ENCODE measurements around the gene ZDHHC1.

The ZDHHC1 gene

DNA sequence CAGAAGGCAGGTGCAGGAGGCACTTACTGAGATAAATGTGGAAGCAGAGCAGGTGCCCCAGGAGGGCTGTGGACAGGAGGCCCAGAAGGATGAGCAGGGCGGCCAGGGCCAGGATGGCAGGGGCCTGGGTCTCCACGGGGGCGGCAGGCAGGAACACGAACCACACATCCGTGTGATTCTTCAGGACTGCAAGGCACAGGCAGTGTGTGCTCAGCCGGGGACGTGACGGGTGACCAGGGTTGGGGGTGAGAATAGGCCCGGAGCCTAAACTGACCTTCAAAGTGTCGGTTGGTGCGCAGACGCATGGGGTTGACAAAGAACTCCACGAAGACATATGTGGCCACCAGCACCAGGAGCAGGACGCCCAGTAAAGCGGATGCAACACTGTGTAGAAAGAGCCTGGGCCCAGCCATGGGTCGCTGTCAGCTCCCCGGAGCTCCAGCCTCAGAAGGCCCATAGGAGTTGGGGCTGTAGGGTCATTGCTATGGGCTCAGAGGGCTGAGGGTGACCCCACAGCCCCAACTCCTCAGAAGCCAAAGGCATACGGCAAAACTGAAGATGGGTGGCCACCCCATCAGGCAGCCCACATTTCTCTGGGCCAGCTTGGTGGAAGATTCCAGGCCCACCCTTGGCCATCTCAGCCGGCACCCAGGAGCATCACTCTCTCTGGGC lies 17.6 kb downstream of the ZDHHC1 start:
- no peak overlapping the region for H2BK12ac ChIP-seq (ENCODE audit: low read length)
- no peak overlapping the region for H2BK120ac ChIP-seq (ENCODE audit: insufficient read depth, low read length, poor library complexity)
- H3K18ac ChIP-seq (ENCODE audit: low read length) = no peak overlapping the region
- H3K27ac ChIP-seq (ENCODE audit: low read depth, low read length) = no peak overlapping the region
- H3K79me1 ChIP-seq (ENCODE audit: low read length) = no peaks in the 10 kb centered on the region
- H3K9me3 ChIP-seq (ENCODE audit: insufficient read depth, low read depth, low read length) = peaks cover 2% of the 10 kb centered on the region
- H4K12ac ChIP-seq (ENCODE audit: low read depth, low read length) = no peak overlapping the region
- H2AK5ac ChIP-seq (ENCODE audit: low read length) = no peak overlapping the region
- H3K36me3 ChIP-seq (ENCODE audit: control insufficient read depth in 1 of 2, insufficient read depth in 2 of 2, low read length in 2 of 2) = no peaks in the 10 kb centered on the region
- no peak overlapping the region for H3K14ac ChIP-seq (ENCODE audit: low read length)
- H3K23ac ChIP-seq (ENCODE audit: low read length) = no peak overlapping the region
- H2BK5ac ChIP-seq (ENCODE audit: low read depth, low read length, poor library complexity) = no peak overlapping the region
- DNase-seq = no peak
- H3K4ac ChIP-seq (ENCODE audit: low read depth, low read length) = no peak overlapping the region
- peaks cover 22% of the 10 kb centered on the region for H3K27me3 ChIP-seq (ENCODE audit: insufficient read depth, low read length)
- no CpG with 5 or more reads among the region's 19 CpGs for WGBS (ENCODE audit: extremely low coverage, insufficient coverage, insufficient read length)
- H4K8ac ChIP-seq (ENCODE audit: low read depth, low read length) = no peak overlapping the region
- H3K4me3 ChIP-seq (ENCODE audit: low read depth, low read length) = no peak overlapping the region
- no peak overlapping the region for H2AFZ ChIP-seq (ENCODE audit: insufficient read depth, low read length, poor library complexity)
- no peak overlapping the region for H3K4me2 ChIP-seq (ENCODE audit: low read length)
- H3K79me2 ChIP-seq (ENCODE audit: control insufficient read depth, insufficient read depth, low read length, poor library complexity) = no peaks in the 10 kb centered on the region
- H4K91ac ChIP-seq (ENCODE audit: low read depth, low read length) = no peak overlapping the region
- no peak overlapping the region for H3K9ac ChIP-seq (ENCODE audit: low read length)
- H3K4me1 ChIP-seq (ENCODE audit: control insufficient read depth in 1 of 2, insufficient read depth in 2 of 2, low read length in 2 of 2) = peaks cover 13 to 17% of the 10 kb centered on the region in 2 experiments

DNA sequence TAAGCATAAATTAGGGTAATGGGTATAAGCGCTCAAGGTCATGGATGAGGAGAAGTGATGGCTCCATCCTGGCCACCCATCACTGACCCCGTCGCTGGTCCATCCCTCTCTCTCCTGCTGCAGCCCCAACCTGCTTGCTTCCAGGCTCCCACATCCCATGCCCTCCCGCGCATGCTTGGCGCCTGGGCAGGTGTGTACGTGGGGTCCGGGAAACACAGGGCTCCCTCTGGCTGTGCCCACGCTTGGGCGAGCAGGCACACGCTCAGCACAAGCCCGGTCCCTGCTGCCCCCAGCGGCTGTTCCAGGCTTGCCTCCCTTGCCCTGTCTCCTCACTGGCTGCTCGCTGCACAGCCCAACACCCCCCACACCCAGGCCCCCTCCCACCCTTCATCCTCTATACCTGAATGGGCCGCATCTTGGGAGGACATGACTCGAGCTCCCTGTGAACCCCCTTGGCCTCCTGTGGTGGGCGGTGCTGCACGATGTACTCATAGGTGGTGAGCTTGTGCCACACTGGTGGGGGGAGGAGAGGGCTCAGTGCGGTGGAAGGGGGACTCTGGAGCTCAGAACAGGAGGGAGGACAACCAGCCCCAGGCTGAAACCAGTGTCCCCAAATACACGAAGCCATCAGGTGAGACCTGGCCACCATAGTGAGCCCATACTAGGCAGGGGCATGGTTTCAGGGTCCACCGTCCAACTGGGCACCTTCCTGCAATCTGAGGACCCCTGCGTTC lies 18.3 kb downstream of the ZDHHC1 start:
- no peak overlapping the region for H2BK5ac ChIP-seq (ENCODE audit: low read depth, low read length, poor library complexity)
- no peak overlapping the region for H2BK12ac ChIP-seq (ENCODE audit: low read length)
- no peak overlapping the region for H3K23ac ChIP-seq (ENCODE audit: low read length)
- no peak overlapping the region for H3K18ac ChIP-seq (ENCODE audit: low read length)
- no peak overlapping the region for H4K91ac ChIP-seq (ENCODE audit: low read depth, low read length)
- H3K27ac ChIP-seq (ENCODE audit: low read depth, low read length) = no peak overlapping the region
- peaks cover 17 to 18% of the 10 kb centered on the region in 2 experiments for H3K4me1 ChIP-seq (ENCODE audit: control insufficient read depth in 1 of 2, insufficient read depth in 2 of 2, low read length in 2 of 2)
- no peak overlapping the region for H2AK5ac ChIP-seq (ENCODE audit: low read length)
- no peak overlapping the region for H3K4me3 ChIP-seq (ENCODE audit: low read depth, low read length)
- no peak overlapping the region for H3K4me2 ChIP-seq (ENCODE audit: low read length)
- DNase-seq = no peak
- H3K9ac ChIP-seq (ENCODE audit: low read length) = no peak overlapping the region
- H3K36me3 ChIP-seq (ENCODE audit: control insufficient read depth in 1 of 2, insufficient read depth in 2 of 2, low read length in 2 of 2) = no peaks in the 10 kb centered on the region
- WGBS (ENCODE audit: extremely low coverage, insufficient coverage, insufficient read length) = no CpG with 5 or more reads among the region's 22 CpGs
- H4K8ac ChIP-seq (ENCODE audit: low read depth, low read length) = no peak overlapping the region
- no peaks in the 10 kb centered on the region for H3K79me2 ChIP-seq (ENCODE audit: control insufficient read depth, insufficient read depth, low read length, poor library complexity)
- H2AFZ ChIP-seq (ENCODE audit: insufficient read depth, low read length, poor library complexity) = no peak overlapping the region
- peaks cover 28% of the 10 kb centered on the region for H3K27me3 ChIP-seq (ENCODE audit: insufficient read depth, low read length)
- no peaks in the 10 kb centered on the region for H3K79me1 ChIP-seq (ENCODE audit: low read length)
- no peak overlapping the region for H2BK120ac ChIP-seq (ENCODE audit: insufficient read depth, low read length, poor library complexity)
- H3K4ac ChIP-seq (ENCODE audit: low read depth, low read length) = no peak overlapping the region
- no peak overlapping the region for H3K14ac ChIP-seq (ENCODE audit: low read length)
- H3K9me3 ChIP-seq (ENCODE audit: insufficient read depth, low read depth, low read length) = peaks cover 2% of the 10 kb centered on the region
- H4K12ac ChIP-seq (ENCODE audit: low read depth, low read length) = no peak overlapping the region

DNA sequence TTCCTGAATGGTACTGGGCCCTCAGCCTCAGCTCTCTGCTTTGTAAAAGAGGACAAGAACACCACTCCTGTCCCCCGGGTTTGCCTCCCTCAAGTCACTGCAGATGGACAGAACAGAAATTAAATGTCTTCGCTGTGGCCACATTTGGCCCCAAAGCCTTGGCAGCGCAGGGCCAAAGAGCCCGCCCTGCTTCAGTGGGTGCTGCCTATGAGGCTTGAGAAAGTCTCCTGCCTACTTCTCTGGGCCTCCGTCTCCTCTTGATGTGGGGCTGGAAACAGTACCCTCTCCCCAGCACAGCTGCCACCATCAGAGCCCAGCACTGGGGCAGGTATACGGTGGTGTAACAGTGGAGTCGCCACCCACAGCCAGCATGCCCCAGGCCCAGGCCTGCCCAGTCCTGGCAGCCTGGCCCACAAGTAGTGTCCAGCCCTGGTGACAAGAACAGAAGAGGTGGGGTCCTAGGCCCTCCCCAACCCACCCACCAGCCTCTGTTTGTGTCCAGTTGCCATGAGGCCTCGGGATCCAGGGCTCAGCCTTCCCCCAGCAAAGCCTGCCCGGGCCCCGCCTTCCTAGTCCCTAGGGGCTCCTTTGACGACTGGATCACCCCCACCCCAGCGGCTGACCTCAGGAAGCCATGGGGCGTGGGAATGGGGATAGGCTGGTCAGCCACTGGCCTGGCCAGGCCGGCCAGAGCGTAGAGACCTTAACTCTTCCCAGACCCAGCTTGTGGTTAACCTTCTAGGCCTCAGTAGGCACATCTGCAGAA lies 19.1 kb downstream of the ZDHHC1 start:
- WGBS (ENCODE audit: extremely low coverage, insufficient coverage, insufficient read length) = no CpG with 5 or more reads among the region's 15 CpGs
- H2BK12ac ChIP-seq (ENCODE audit: low read length) = no peak overlapping the region
- H2AK5ac ChIP-seq (ENCODE audit: low read length) = no peak overlapping the region
- no peaks in the 10 kb centered on the region for H3K36me3 ChIP-seq (ENCODE audit: control insufficient read depth in 1 of 2, insufficient read depth in 2 of 2, low read length in 2 of 2)
- H3K27me3 ChIP-seq (ENCODE audit: insufficient read depth, low read length) = peaks cover 33% of the 10 kb centered on the region
- no peak overlapping the region for H3K4me2 ChIP-seq (ENCODE audit: low read length)
- no peak overlapping the region for H2AFZ ChIP-seq (ENCODE audit: insufficient read depth, low read length, poor library complexity)
- H3K23ac ChIP-seq (ENCODE audit: low read length) = no peak overlapping the region
- no peak overlapping the region for H3K4ac ChIP-seq (ENCODE audit: low read depth, low read length)
- no peak overlapping the region for H2BK120ac ChIP-seq (ENCODE audit: insufficient read depth, low read length, poor library complexity)
- no peak overlapping the region for H3K14ac ChIP-seq (ENCODE audit: low read length)
- no peak overlapping the region for H3K4me3 ChIP-seq (ENCODE audit: low read depth, low read length)
- no peaks in the 10 kb centered on the region for H3K79me2 ChIP-seq (ENCODE audit: control insufficient read depth, insufficient read depth, low read length, poor library complexity)
- peak in 1 of 2 donors; percentile 40 for DNase-seq
- peaks cover 17 to 19% of the 10 kb centered on the region in 2 experiments for H3K4me1 ChIP-seq (ENCODE audit: control insufficient read depth in 1 of 2, insufficient read depth in 2 of 2, low read length in 2 of 2)
- no peak overlapping the region for H4K91ac ChIP-seq (ENCODE audit: low read depth, low read length)
- no peak overlapping the region for H4K8ac ChIP-seq (ENCODE audit: low read depth, low read length)
- H3K9ac ChIP-seq (ENCODE audit: low read length) = no peak overlapping the region
- H3K9me3 ChIP-seq (ENCODE audit: insufficient read depth, low read depth, low read length) = peaks cover 2% of the 10 kb centered on the region
- H2BK5ac ChIP-seq (ENCODE audit: low read depth, low read length, poor library complexity) = no peak overlapping the region
- no peak overlapping the region for H3K18ac ChIP-seq (ENCODE audit: low read length)
- no peaks in the 10 kb centered on the region for H3K79me1 ChIP-seq (ENCODE audit: low read length)
- no peak overlapping the region for H4K12ac ChIP-seq (ENCODE audit: low read depth, low read length)
- H3K27ac ChIP-seq (ENCODE audit: low read depth, low read length) = no peak overlapping the region

GRCh38 chr16:67396159-67397035 lies 19.9 kb downstream of the ZDHHC1 start:
- no CpG with 5 or more reads among the region's 31 CpGs for WGBS (ENCODE audit: extremely low coverage, insufficient coverage, insufficient read length)
- peaks cover 2% of the 10 kb centered on the region for H3K9me3 ChIP-seq (ENCODE audit: insufficient read depth, low read depth, low read length)

More at GRCh38 chr16:67396159-67397035, 19.9 kb downstream of the ZDHHC1 start:
- H3K27ac ChIP-seq (ENCODE audit: low read depth, low read length) = no peak overlapping the region
- H3K4ac ChIP-seq (ENCODE audit: low read depth, low read length) = no peak overlapping the region
- no peak overlapping the region for H2AK5ac ChIP-seq (ENCODE audit: low read length)
- no peak overlapping the region for H2BK120ac ChIP-seq (ENCODE audit: insufficient read depth, low read length, poor library complexity)
- H3K4me2 ChIP-seq (ENCODE audit: low read length) = peak overlapping the region; percentile 19
- peak; percentile 79 to 87 for DNase-seq
- peaks cover 33% of the 10 kb centered on the region for H3K27me3 ChIP-seq (ENCODE audit: insufficient read depth, low read length)
- H3K4me1 ChIP-seq (ENCODE audit: control insufficient read depth in 1 of 2, insufficient read depth in 2 of 2, low read length in 2 of 2) = peaks cover 17 to 19% of the 10 kb centered on the region in 2 experiments
- no peak overlapping the region for H3K4me3 ChIP-seq (ENCODE audit: low read depth, low read length)
- no peak overlapping the region for H2BK5ac ChIP-seq (ENCODE audit: low read depth, low read length, poor library complexity)
- H3K18ac ChIP-seq (ENCODE audit: low read length) = no peak overlapping the region
- no peaks in the 10 kb centered on the region for H3K79me1 ChIP-seq (ENCODE audit: low read length)
- H3K14ac ChIP-seq (ENCODE audit: low read length) = no peak overlapping the region
- no peak overlapping the region for H3K23ac ChIP-seq (ENCODE audit: low read length)
- no peaks in the 10 kb centered on the region for H3K79me2 ChIP-seq (ENCODE audit: control insufficient read depth, insufficient read depth, low read length, poor library complexity)
- no peak overlapping the region for H3K9ac ChIP-seq (ENCODE audit: low read length)
- no peaks in the 10 kb centered on the region for H3K36me3 ChIP-seq (ENCODE audit: control insufficient read depth in 1 of 2, insufficient read depth in 2 of 2, low read length in 2 of 2)
- no peak overlapping the region for H4K91ac ChIP-seq (ENCODE audit: low read depth, low read length)
- H2AFZ ChIP-seq (ENCODE audit: insufficient read depth, low read length, poor library complexity) = no peak overlapping the region
- H4K12ac ChIP-seq (ENCODE audit: low read depth, low read length) = no peak overlapping the region
- H4K8ac ChIP-seq (ENCODE audit: low read depth, low read length) = no peak overlapping the region
- H2BK12ac ChIP-seq (ENCODE audit: low read length) = no peak overlapping the region
